Spleen (tissue), 11 donors: ENCODE results near the gene SLC23A1. TPM values are rescaled to one million over a fixed set of nuclear protein-coding genes. Genes with fewer than 3 reads are reported as not detected.

Experiments used
- DNase-seq: peaks from one replicate; pipeline ENCODE4 v3.0.0-alpha.2; 2020
- H3K27ac ChIP-seq, 8 donors: fragments of 200-600 bp; sonication (generic) in 7 of 8; 1 replicate in 4 of 8; 2 replicates in 4 of 8; pipeline versions ENCODE4 v1.5.0 to v1.8.0; 2016 to 2021; ENCODE audit warnings: inconsistent platforms in 4 of 8, mild to moderate bottlenecking in 4 of 8, moderate library complexity in 1 of 8
- H3K27me3 ChIP-seq, 7 donors: fragments of 200-600 bp; sonication (generic) in 6 of 7; replicated peaks in 1 of 7; 1 replicate in 4 of 7; 2 replicates in 3 of 7; pipeline versions ENCODE4 v1.5.0 to v1.8.0; 2016 to 2021; ENCODE audit warnings: inconsistent platforms in 3 of 7, mild to moderate bottlenecking in 1 of 7
- H3K36me3 ChIP-seq, 6 donors: fragments of 200-600 bp; sonication (generic) in 5 of 6; 1 replicate in 4 of 6; 2 replicates in 2 of 6; pipeline versions ENCODE4 v1.5.0 to v1.8.0; 2016 to 2021; ENCODE audit warnings: inconsistent platforms in 2 of 6
- H3K4me1 ChIP-seq, 6 donors: fragments of 200-600 bp; sonication (generic) in 5 of 6; 1 replicate in 3 of 6; 2 replicates in 3 of 6; pipeline versions ENCODE4 v1.5.0 to v1.8.0; 2016 to 2021; ENCODE audit warnings: inconsistent platforms in 3 of 6
- H3K4me3 ChIP-seq, 8 donors: fragments of 200-600 bp; sonication (generic) in 7 of 8; 1 replicate in 4 of 8; 2 replicates in 4 of 8; pipeline versions ENCODE4 v1.5.0 to v1.8.0; 2016 to 2021; ENCODE audit warnings: inconsistent platforms in 4 of 8, mild to moderate bottlenecking in 4 of 8, moderate library complexity in 2 of 8
- H3K9me3 ChIP-seq, 8 donors: fragments of 200-600 bp; sonication (generic) in 7 of 8; 1 replicate in 4 of 8; 2 replicates in 4 of 8; pipeline versions ENCODE4 v1.5.0 to v1.8.0; 2016 to 2021; ENCODE audit warnings: inconsistent platforms in 4 of 8
- CTCF ChIP-seq, 11 experiments: fragments of 200-600 bp in 7 of 11; fragments of 450-650 bp in 4 of 11; sonication (generic) in 4 of 11; IDR thresholded peaks in 8 of 11; conservative IDR thresholded peaks in 3 of 11; 1 replicate in 7 of 11; 2 replicates in 4 of 11; pipeline versions ENCODE4 v1.4.0 to v1.8.0; 2016 to 2021; ENCODE audit warnings: antibody characterized with exemption in 11 of 11, inconsistent platforms in 4 of 11, mild to moderate bottlenecking in 1 of 11
- POLR2A ChIP-seq, 3 donors: fragments of 450-650 bp; IDR thresholded peaks; one replicate each; pipeline ENCODE4 v1.5.1; 2017; ENCODE audit warnings: antibody characterized with exemption in 3 of 3, mild to moderate bottlenecking in 1 of 3
- POLR2AphosphoS5 ChIP-seq, 3 donors: sonication (generic); formaldehyde crosslinking; IDR thresholded peaks; one replicate each; pipeline ENCODE4 v1.5.1; 2017; ENCODE audit warnings: antibody characterized with exemption in 3 of 3
- WGBS, 5 donors: extraction: QIAGEN DNeasy Blood & Tissue Kit in 3 of 5; methylation state at CpG; one replicate each; pipeline versions ENCODE4 v1.1.5 to v1.1.7; 2013 to 2018; 5-methylcytosine and 5-hydroxymethylcytosine counted together
- intact Hi-C: fragments of 100-400 bp; cut with DNase I; formaldehyde crosslinking; loops from one replicate; pipeline ENCODE4 v1.15.0; 2023; ENCODE audit warnings: low total_unique reads
- polyA plus RNA-seq, 3 donors: library from polyadenylated mRNA; stranded (reverse); fragments of 200-250 nt; gene quantifications; one replicate each; pipeline ENCODE4 v1.2.1, GENCODE V29; 2013
- total RNA-seq, 7 donors: library from RNA; depleted of rRNA in 3 of 7; stranded (reverse); fragments of >200 nt in 3 of 7; fragmentation: NEBNext Ultra II Directional in 4 of 7; extraction: Animal tissue kit (Norgen Biotek cat#: 25700) in 4 of 7; gene quantifications; one replicate each; pipeline versions ENCODE4 v1.1.0 to v1.2.1, GENCODE V29; 2016 to 2021
- donor health status: healthy with polysubstance abuse.
- donor health status: DM: no; HTN: no; CAD: no; lungs with moderate emphysema.
- donor health status: DM: no; HTN: no; CAD: no.
- donor health status: Bipolar disorder and iron deficiency.
- donor health status: healthy.
- donor health status: DM: no; HTN: no; CAD: no.
- donor health status: DM: yes; HTN: yes; CAD: no.

Gene SLC23A1
- total and polyA plus RNA-seq, 10 donors: 0.28 to 2.4 (median 1.2) TPM; not detected in 1

- Histone ChIP-seq H3K4me1 (peaks cover 0 to 8% (median 3%) of the 10 kb centered on the region in 6 donors), H3K4me3 (no peak overlapping the region), H3K36me3 (peaks cover 0 to 40% (median 17%) of the 10 kb centered on the region in 6 donors), H3K9me3 (no peaks in the 10 kb centered on the region), H3K27ac (peak overlapping the region in 2 of 8 donors; percentile 7 to 11), H3K27me3 (no peaks in the 10 kb centered on the region)
- DNase-seq: no peak
- intact Hi-C loops: no loop called here
- WGBS, 5 donors: 60 to 71% (median 69%) methylated on average over 6 of the region's 6 CpGs
- no peak for TF ChIP-seq POLR2A (IDR thresholded peaks at IDR 0.05)
- no peak for TF ChIP-seq CTCF (IDR thresholded peaks at IDR 0.05 in 8 of 11, conservative IDR thresholded peaks at IDR 0.05 in 3 of 11)
- peak in 1 of 3 donors; percentile 24 for TF ChIP-seq POLR2AphosphoS5 (IDR thresholded peaks at IDR 0.05)
Observed at GRCh38 chr5:139335811-139336210, 47.3 kb downstream of the SLC23A1 start.

Other genes starting within 250 kb of the SLC23A1 start
- 10 to 100 TPM; 24.5 to 42.3 (median 32.0) TPM for gene SIL1, start 184.9 kb downstream of the SLC23A1 start, total RNA-seq
- 10 to 100 TPM; 23.4 to 34.2 (median 33.1) TPM for gene SIL1, start 184.9 kb downstream of the SLC23A1 start, polyA plus RNA-seq
- 100 to 1,000 TPM; 170 to 251 (median 219) TPM for gene MATR3, start 89.6 kb downstream of the SLC23A1 start, total RNA-seq
- gene MATR3, start 89.6 kb downstream of the SLC23A1 start, polyA plus RNA-seq: 100 to 1,000 TPM; 114 to 147 (median 143) TPM
- gene PAIP2, start 41.4 kb downstream of the SLC23A1 start, total RNA-seq: 100 to 1,000 TPM in 2 of 7 donors, 10 to 100 TPM in 5; 73.2 to 117 (median 86.4) TPM
- 100 to 1,000 TPM in 2 of 3 donors, 10 to 100 TPM in 1; 90.6 to 119 (median 117) TPM for gene PAIP2, start 41.4 kb downstream of the SLC23A1 start, polyA plus RNA-seq
- gene MZB1, start 6.6 kb upstream of the SLC23A1 start, total RNA-seq: 100 to 1,000 TPM in 3 of 7 donors, 10 to 100 TPM in 4; 72.6 to 273 (median 97.8) TPM
- 100 to 1,000 TPM; 114 to 179 (median 144) TPM for gene MZB1, start 6.6 kb upstream of the SLC23A1 start, polyA plus RNA-seq
- gene PROB1, start 11.8 kb upstream of the SLC23A1 start, total RNA-seq: 1 to 10 TPM; 1.1 to 3.2 (median 2.3) TPM
- gene PROB1, start 11.8 kb upstream of the SLC23A1 start, polyA plus RNA-seq: 1 to 10 TPM in 1 of 3 donors, under 1 TPM in 2; 0.33 to 1.3 (median 0.99) TPM
- gene SPATA24, start 20.8 kb upstream of the SLC23A1 start, total RNA-seq: 1 to 10 TPM; 2.1 to 7.6 (median 3.7) TPM
- 1 to 10 TPM; 8.5 to 9.5 (median 9.0) TPM for gene SPATA24, start 20.8 kb upstream of the SLC23A1 start, polyA plus RNA-seq
- 10 to 100 TPM in 1 of 7 donors, 1 to 10 TPM in 6; 4.0 to 10.8 (median 7.8) TPM for gene DNAJC18, start 56.2 kb upstream of the SLC23A1 start, total RNA-seq
- gene DNAJC18, start 56.2 kb upstream of the SLC23A1 start, polyA plus RNA-seq: 1 to 10 TPM; 1.3 to 7.1 (median 4.5) TPM
- gene ECSCR, start 79.4 kb upstream of the SLC23A1 start, total RNA-seq: 10 to 100 TPM; 11.3 to 52.3 (median 20.8) TPM
- gene ECSCR, start 79.4 kb upstream of the SLC23A1 start, polyA plus RNA-seq: 10 to 100 TPM; 14.1 to 18.4 (median 17.7) TPM
- gene SMIM33, start 87.7 kb upstream of the SLC23A1 start, total RNA-seq: under 1 TPM in 1 of 7 donors, not detected in 6; 0.24 TPM
- under 1 TPM in 1 of 3 donors, not detected in 2; 0.03 TPM for gene SMIM33, start 87.7 kb upstream of the SLC23A1 start, polyA plus RNA-seq
- 100 to 1,000 TPM in 6 of 7 donors, 10 to 100 TPM in 1; 99.7 to 166 (median 130) TPM for gene STING1, start 99.5 kb upstream of the SLC23A1 start, total RNA-seq
- gene STING1, start 99.5 kb upstream of the SLC23A1 start, polyA plus RNA-seq: 10 to 100 TPM; 24.2 to 49.8 (median 43.6) TPM
- gene UBE2D2, start 178.0 kb upstream of the SLC23A1 start, total RNA-seq: 100 to 1,000 TPM in 2 of 7 donors, 10 to 100 TPM in 5; 64.3 to 120 (median 94.3) TPM
- gene UBE2D2, start 178.0 kb upstream of the SLC23A1 start, polyA plus RNA-seq: 100 to 1,000 TPM; 101 to 132 (median 103) TPM